K562 (cell line): ENCODE data around the gene PACRG.

Experiments used
- CTCF ChIP-seq, 3 experiments: IDR thresholded peaks in 2 of 3; conservative IDR thresholded peaks in 1 of 3; 2 replicates each; pipeline ENCODE4 v1.5.1; 2011 to 2012; ENCODE audit warnings: low read length in 3 of 3, mild to moderate bottlenecking in 3 of 3, control low read depth in 2 of 3, improper control_type of control experiment in 1 of 3, inconsistent platforms in 1 of 3, low read depth in 1 of 3, mixed read lengths in 1 of 3, moderate library complexity in 1 of 3; ENCODE audit not compliant: insufficient read depth in 2 of 3
- PTRF ChIP-seq: fragments of 450-650 bp; IDR thresholded peaks from 2 replicates; pipeline ENCODE4 v1.6.1; 2016; ENCODE audit warnings: mild to moderate bottlenecking, missing genetic modification characterization, missing compliant biosample characterization
- SP1 ChIP-seq: sonication (generic); formaldehyde crosslinking; IDR thresholded peaks from 2 replicates; pipeline ENCODE4 v1.8.1; 2022; ENCODE audit warnings: mild to moderate bottlenecking, missing genetic modification reagents
- SP2 ChIP-seq: IDR thresholded peaks from 2 replicates; pipeline ENCODE4 v1.6.1; 2011; ENCODE audit warnings: mild to moderate bottlenecking, low read depth, low read length, moderate library complexity; ENCODE audit not compliant: poor library complexity, severe bottlenecking; ENCODE audit errors: extremely low read depth
- SRF ChIP-seq, 2 experiments: fragments of 250-450, 450-650 bp in 1 of 2; sonication (Bioruptor Pico) in 1 of 2; sonication (generic) in 1 of 2; formaldehyde crosslinking; IDR thresholded peaks; 2 replicates each; pipeline versions ENCODE4 v1.5.0 to v1.5.1; 2020 to 2022; ENCODE audit warnings: mild to moderate bottlenecking in 1 of 2, missing genetic modification reagents in 1 of 2
- XRCC3 ChIP-seq: fragments of 450-650 bp; IDR thresholded peaks from 2 replicates; pipeline ENCODE4 v1.6.1; 2017; ENCODE audit warnings: mild to moderate bottlenecking, moderate library complexity
- ZBTB1 ChIP-seq: sonication (generic); formaldehyde crosslinking; IDR thresholded peaks from 2 replicates; pipeline ENCODE4 v1.8.1; 2023; ENCODE audit warnings: missing genetic modification reagents, low read depth, mild to moderate bottlenecking, borderline replicate concordance

GRCh38 chr6:163306000-163306399, 578.2 kb downstream of the PACRG start:
- no peak for TF ChIP-seq XRCC3
- TF ChIP-seq CTCF (IDR thresholded peaks at IDR 0.05 in 2 of 3, conservative IDR thresholded peaks at IDR 0.05 in 1 of 3; ENCODE audit: insufficient read depth in 2 of 3, low read depth in 1 of 3, low read length in 3 of 3) = no peak
- TF ChIP-seq SP1 (CRISPR knock-in tag) = no peak
- no peak for TF ChIP-seq SP2
- no peak for TF ChIP-seq PTRF (tag)
- no peak for TF ChIP-seq SRF (CRISPR knock-in tag; IDR thresholded peaks at IDR 0.05)
- TF ChIP-seq ZBTB1 (CRISPR knock-in tag) = no peak
